HG02642 (cell line): ENCODE data around the gene CEP89.
"Not testable (repeated sequence)": the region's sequence is repeated elsewhere in the genome, so short reads cannot be mapped to it uniquely, and the experiment has no call there.

Experiments used
- ATAC-seq: cut with Tn5 transposase; IDR thresholded peaks from one replicate; pipeline ENCODE4 v1.9.1; 2021; ENCODE audit warnings: mild to moderate bottlenecking; ENCODE audit not compliant: unreplicated experiment, poor library complexity

The CEP89 gene

GRCh38 chr19:32901504-32902161 is 70.1 kb downstream of the CEP89 start:
- ATAC-seq: no peak

- no peak for ATAC-seq
Observed at GRCh38 chr19:32896516-32897214, 75.1 kb downstream of the CEP89 start.

- peak; percentile 63 for ATAC-seq
Observed at GRCh38 chr19:32895384-32895783, 76.4 kb downstream of the CEP89 start.

- no peak for ATAC-seq
Observed at GRCh38 chr19:32891609-32892008, 80.1 kb downstream of the CEP89 start.

- no peak for ATAC-seq
Observed at GRCh38 chr19:32890841-32891240, 80.9 kb downstream of the CEP89 start.

- no peak for ATAC-seq
Observed at GRCh38 chr19:32890326-32890725, 81.4 kb downstream of the CEP89 start.

- ATAC-seq: no peak
Observed at GRCh38 chr19:32889137-32889934, 82.4 kb downstream of the CEP89 start.

- no peak for ATAC-seq
Observed at GRCh38 chr19:32887572-32888215, 84.1 kb downstream of the CEP89 start.

- no peak for ATAC-seq
Observed at GRCh38 chr19:32886241-32886640, 85.5 kb downstream of the CEP89 start.

GRCh38 chr19:32885255-32885654 is 86.5 kb downstream of the CEP89 start:
- not testable (repeated sequence) for ATAC-seq

GRCh38 chr19:32881766-32882165 is 90.0 kb downstream of the CEP89 start:
- no peak for ATAC-seq

GRCh38 chr19:32880622-32881021 is 91.1 kb downstream of the CEP89 start:
- no peak for ATAC-seq

- ATAC-seq: no peak
Observed at GRCh38 chr19:32879741-32880140, 92.0 kb downstream of the CEP89 start.

- no peak for ATAC-seq
Observed at GRCh38 chr19:32878988-32879387, 92.8 kb downstream of the CEP89 start.

GRCh38 chr19:32877977-32878745 is 93.6 kb downstream of the CEP89 start:
- no peak for ATAC-seq

- no peak for ATAC-seq
Observed at GRCh38 chr19:32877323-32877912, 94.3 kb downstream of the CEP89 start.

GRCh38 chr19:32876919-32877285 is 94.9 kb downstream of the CEP89 start:
- no peak for ATAC-seq

- no peak for ATAC-seq
Observed at GRCh38 chr19:32876236-32876918, 95.4 kb downstream of the CEP89 start.

- no peak for ATAC-seq
Observed at GRCh38 chr19:32875428-32875827, 96.3 kb downstream of the CEP89 start.
